Smooth muscle cell (in vitro differentiated cells): ENCODE data around the gene MLYCD. TPM values are rescaled to one million over a fixed set of nuclear protein-coding genes. Genes with fewer than 3 reads are reported as not detected.

Source experiments
- DNase-seq: peaks from one replicate; lab custom pipeline; 2025; ENCODE audit not compliant: unreplicated experiment; lab: John Stamatoyannopoulos, UW
- H2AFZ ChIP-seq: fragments of 200-600 bp; sonication (generic); 2 replicates; pipeline ENCODE4 v1.6.0; 2016; ENCODE audit warnings: antibody characterized with exemption, low read depth, mild to moderate bottlenecking
- H3F3A ChIP-seq: fragments of 200-600 bp; sonication (generic); 2 replicates; pipeline ENCODE4 v1.6.0; 2017; ENCODE audit warnings: antibody characterized with exemption, low read depth
- H3K27ac ChIP-seq: fragments of 200-600 bp; sonication (generic); 2 replicates; pipeline ENCODE4 v1.5.1; 2016; ENCODE audit warnings: low read depth, mild to moderate bottlenecking
- H3K27me3 ChIP-seq: fragments of 200-600 bp; sonication (generic); 2 replicates; pipeline ENCODE4 v1.6.1; 2016; ENCODE audit warnings: low read depth, mild to moderate bottlenecking
- H3K36me3 ChIP-seq: fragments of 200-600 bp; sonication (generic); 2 replicates; pipeline ENCODE4 v1.5.1; 2016; ENCODE audit warnings: low read depth
- H3K4me1 ChIP-seq: fragments of 200-600 bp; sonication (generic); 2 replicates; pipeline ENCODE4 v1.5.1; 2016; ENCODE audit warnings: low read depth
- H3K4me2 ChIP-seq: fragments of 200-600 bp; sonication (generic); 2 replicates; pipeline ENCODE4 v1.6.0; 2016; ENCODE audit warnings: mild to moderate bottlenecking
- H3K4me3 ChIP-seq: fragments of 200-600 bp; sonication (generic); 2 replicates; pipeline ENCODE4 v1.5.1; 2016; ENCODE audit warnings: mild to moderate bottlenecking
- H3K79me2 ChIP-seq: fragments of 200-600 bp; sonication (generic); 2 replicates; pipeline ENCODE4 v1.6.0; 2016; ENCODE audit warnings: low read depth, mild to moderate bottlenecking
- H3K9ac ChIP-seq: fragments of 200-600 bp; sonication (generic); 2 replicates; pipeline ENCODE4 v1.6.0; 2016; ENCODE audit warnings: low read depth
- H3K9me3 ChIP-seq: fragments of 200-600 bp; sonication (generic); replicated peaks from 2 replicates; pipeline ENCODE4 v1.5.1; 2016; ENCODE audit warnings: low read depth
- H4K20me1 ChIP-seq: fragments of 200-600 bp; sonication (generic); 2 replicates; pipeline ENCODE4 v1.6.0; 2016; ENCODE audit warnings: low read depth
- CTCF ChIP-seq: fragments of 200-600 bp; sonication (generic); IDR thresholded peaks from 2 replicates; pipeline ENCODE4 v1.5.1; 2017; ENCODE audit warnings: borderline replicate concordance, mild to moderate bottlenecking, antibody characterized with exemption; ENCODE audit not compliant: insufficient read depth, poor library complexity, severe bottlenecking
- WGBS: methylation state at CpG from one replicate; pipeline ENCODE4 v1.1.7; 2016; ENCODE audit warnings: low lambda C conversion rate; 5-methylcytosine and 5-hydroxymethylcytosine counted together
- polyA plus RNA-seq: library from polyadenylated mRNA; unstranded; fragments of >200 nt; fragmentation: Nextera tagmentation; extraction: Ambion mirVana; gene quantifications from 2 replicates; pipeline ENCODE4 v1.2.1, GENCODE V29; 2016
- total RNA-seq: library from RNA; depleted of rRNA; stranded (reverse); fragments of >200 nt; gene quantifications from 2 replicates; pipeline ENCODE4 v1.2.3, GENCODE V29; 2014

Gene MLYCD
- total and polyA plus RNA-seq, 2 experiments from 2014 or later = 1.2 to 1.6 TPM

GRCh38 chr16:83914091-83914710 is 15.3 kb downstream of the MLYCD start:
- 97% methylated on average over 21 of the region's 21 CpGs for WGBS
- Histone ChIP-seq H3K4me2 (no peak overlapping the region), H3K79me2 (no peaks in the 10 kb centered on the region), H3K4me1 (peaks cover 10% of the 10 kb centered on the region), H3K36me3 (peaks cover 6% of the 10 kb centered on the region), H3K9ac (no peak overlapping the region), H3K27ac (no peak overlapping the region), H2AFZ (no peak overlapping the region), H3K27me3 (no peaks in the 10 kb centered on the region), H3K4me3 (no peak overlapping the region), H4K20me1 (no peaks in the 10 kb centered on the region), H3K9me3 (no peaks in the 10 kb centered on the region), H3F3A (no peaks in the 10 kb centered on the region)
- no peak for TF ChIP-seq CTCF
- DNase-seq = no peak

DNA sequence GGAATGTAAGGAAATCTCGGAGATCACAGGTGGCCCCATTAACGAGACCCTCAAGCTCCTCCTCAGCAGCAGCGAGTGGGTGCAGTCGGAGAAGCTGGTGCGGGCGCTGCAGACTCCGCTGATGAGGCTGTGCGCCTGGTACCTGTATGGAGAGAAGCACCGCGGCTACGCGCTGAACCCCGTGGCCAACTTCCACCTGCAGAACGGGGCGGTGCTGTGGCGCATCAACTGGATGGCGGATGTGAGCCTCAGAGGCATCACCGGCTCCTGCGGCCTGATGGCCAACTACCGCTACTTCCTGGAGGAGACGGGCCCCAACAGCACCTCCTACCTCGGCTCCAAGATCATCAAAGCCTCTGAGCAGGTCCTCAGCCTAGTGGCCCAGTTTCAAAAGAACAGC is 16.2 kb downstream of the MLYCD start:
- Histone ChIP-seq H3K27me3 (no peaks in the 10 kb centered on the region), H4K20me1 (no peaks in the 10 kb centered on the region), H3K9me3 (no peaks in the 10 kb centered on the region), H2AFZ (no peak overlapping the region), H3K79me2 (no peaks in the 10 kb centered on the region), H3K36me3 (peaks cover 2% of the 10 kb centered on the region), H3K9ac (no peak overlapping the region), H3F3A (no peaks in the 10 kb centered on the region), H3K27ac (no peak overlapping the region), H3K4me1 (peaks cover 10% of the 10 kb centered on the region), H3K4me2 (no peak overlapping the region), H3K4me3 (no peak overlapping the region)
- WGBS = 97% methylated on average over 22 of the region's 22 CpGs
- DNase-seq = no peak
- TF ChIP-seq CTCF = no peak

DNA sequence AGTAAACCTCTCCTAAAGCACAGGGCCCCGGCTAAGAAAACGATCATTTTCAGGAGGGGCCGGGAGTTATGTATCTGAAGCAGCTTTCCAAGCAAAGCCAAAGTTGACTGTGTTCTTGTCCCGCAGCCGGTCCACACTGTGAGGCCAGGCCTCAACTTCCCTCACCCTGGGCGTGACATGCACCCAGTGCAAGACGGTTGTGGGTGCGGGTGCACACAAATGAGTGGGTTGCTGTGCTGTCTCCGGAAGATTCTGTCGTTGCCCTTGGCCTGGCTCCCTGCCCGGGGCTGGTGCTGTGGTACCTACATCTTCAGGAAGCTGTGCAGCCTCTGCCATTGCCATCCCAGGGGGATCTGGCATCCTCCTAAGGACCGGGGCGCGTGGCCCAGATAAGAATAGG is 16.6 kb downstream of the MLYCD start:
- Histone ChIP-seq H3K36me3 (no peaks in the 10 kb centered on the region), H2AFZ (no peak overlapping the region), H3K9me3 (no peaks in the 10 kb centered on the region), H3K79me2 (no peaks in the 10 kb centered on the region), H3K4me2 (no peak overlapping the region), H4K20me1 (no peaks in the 10 kb centered on the region), H3K4me3 (no peak overlapping the region), H3F3A (no peaks in the 10 kb centered on the region), H3K27me3 (no peaks in the 10 kb centered on the region), H3K4me1 (peaks cover 10% of the 10 kb centered on the region), H3K27ac (no peak overlapping the region), H3K9ac (no peak overlapping the region)
- DNase-seq = no peak
- WGBS = 96% methylated on average over 14 of the region's 14 CpGs
- TF ChIP-seq CTCF = no peak
